Ectodermal cell (in vitro differentiated cells): ENCODE data around the gene GCLM.

Source experiments
- H3K27ac ChIP-seq: 2 replicates; pipeline ENCODE4 v1.7.0; 2013; ENCODE audit warnings: mild to moderate bottlenecking, low read depth, low read length; ENCODE audit not compliant: insufficient read depth, poor library complexity, severe bottlenecking
- H3K27me3 ChIP-seq: 2 replicates; pipeline ENCODE4 v1.7.0; 2013; ENCODE audit warnings: mild to moderate bottlenecking, low read length; ENCODE audit not compliant: insufficient read depth, control insufficient read depth, poor library complexity, severe bottlenecking
- H3K36me3 ChIP-seq: one replicate; pipeline ENCODE4 v1.7.0; 2013; ENCODE audit warnings: low read length; ENCODE audit not compliant: control insufficient read depth, insufficient read depth
- H3K4me1 ChIP-seq: one replicate; pipeline ENCODE4 v1.7.0; 2013; ENCODE audit warnings: low read length; ENCODE audit not compliant: control insufficient read depth, insufficient read depth
- H3K4me3 ChIP-seq: 2 replicates; pipeline ENCODE4 v1.7.0; 2013; ENCODE audit warnings: low read depth, low read length, control low read depth; ENCODE audit not compliant: insufficient read depth
- H3K9me3 ChIP-seq: 2 replicates; pipeline ENCODE4 v1.7.0; 2013; ENCODE audit warnings: mild to moderate bottlenecking, low read length, moderate library complexity; ENCODE audit not compliant: control insufficient read depth
- WGBS, 2 experiments: methylation state at CpG; one replicate each; pipeline ENCODE4 v1.1.7; 2013; ENCODE audit warnings: missing lambda C conversion rate in 2 of 2; 5-methylcytosine and 5-hydroxymethylcytosine counted together

The GCLM gene

GRCh38 chr1:93839307-93839706 is 69.9 kb downstream of the GCLM start:
- 80 to 88% methylated on average over 1 of the region's 1 CpG for WGBS, 2 experiments
- no peaks in the 10 kb centered on the region for H3K9me3 ChIP-seq
- no peak overlapping the region for H3K4me3 ChIP-seq
- H3K27ac ChIP-seq, result no peak overlapping the region
- H3K4me1 ChIP-seq, result no peaks in the 10 kb centered on the region
- H3K36me3 ChIP-seq, result no peaks in the 10 kb centered on the region
- H3K27me3 ChIP-seq, result no peaks in the 10 kb centered on the region

- no peak overlapping the region for H3K4me3 ChIP-seq
- no peaks in the 10 kb centered on the region for H3K9me3 ChIP-seq
- WGBS, 2 experiments, result 94 to 95% methylated on average over 3 of the region's 3 CpGs
- no peaks in the 10 kb centered on the region for H3K4me1 ChIP-seq
- no peaks in the 10 kb centered on the region for H3K36me3 ChIP-seq
- H3K27me3 ChIP-seq, result no peaks in the 10 kb centered on the region
- no peak overlapping the region for H3K27ac ChIP-seq
Measured at GRCh38 chr1:93837961-93838360, 71.3 kb downstream of the GCLM start.
